WTC11 (cell line): ENCODE results near the gene KCNMA1. TPM values are rescaled to one million over a fixed set of nuclear protein-coding genes. Genes with fewer than 3 reads are reported as not detected.

Experiments
- ATAC-seq: fragments of 200-7000 bp; cut with Tn5 transposase; 2 replicates; pipeline ENCODE4 v1.10.0; 2021; ENCODE audit warnings: mild to moderate bottlenecking, moderate library complexity
- CTCF ChIA-PET: fragments of 300-600 bp; sonication (Branson Sonifier 250); formaldehyde crosslinking; loops from one replicate; lab custom pipeline; 2021; ENCODE audit warnings: antibody characterized with exemption; lab: Charles Lee
- POLR2A ChIA-PET: fragments of 350-600 bp; sonication (Branson Sonifier 250); formaldehyde crosslinking; loops from one replicate; lab custom pipeline; 2021; ENCODE audit warnings: antibody characterized with exemption; lab: Charles Lee
- DNase-seq: peaks from one replicate; pipeline ENCODE4 v3.0.0; 2021; ENCODE audit warnings: low spot score
- H3K27ac Mint-ChIP-seq: 2 replicates; pipeline ENCODE4 v1.8.0; 2021; ENCODE audit warnings: mixed read lengths
- H3K27me3 Mint-ChIP-seq: 2 replicates; pipeline ENCODE4 v1.8.0; 2021; ENCODE audit warnings: low read depth, mild to moderate bottlenecking, moderate library complexity, mixed read lengths
- H3K36me3 Mint-ChIP-seq: 2 replicates; pipeline ENCODE4 v1.8.0; 2021; ENCODE audit warnings: mixed read lengths
- H3K4me1 Mint-ChIP-seq: 2 replicates; pipeline ENCODE4 v1.8.0; 2022; ENCODE audit warnings: mixed read lengths
- H3K4me3 Mint-ChIP-seq: 2 replicates; pipeline ENCODE4 v1.8.0; 2021; ENCODE audit warnings: mild to moderate bottlenecking, moderate library complexity, mixed read lengths
- H3K9me3 Mint-ChIP-seq: 2 replicates; pipeline ENCODE4 v1.8.0; 2021; ENCODE audit warnings: mixed read lengths
- CREB1 ChIP-seq: sonication (generic); formaldehyde crosslinking; IDR thresholded peaks from 2 replicates; pipeline ENCODE4 v1.8.0; 2023; ENCODE audit warnings: mild to moderate bottlenecking, missing genetic modification reagents
- ELF4 ChIP-seq: sonication (generic); formaldehyde crosslinking; IDR thresholded peaks from 2 replicates; pipeline ENCODE4 v1.8.1; 2022; ENCODE audit warnings: low read depth, mild to moderate bottlenecking, moderate library complexity, missing genetic modification reagents
- ESRRA ChIP-seq: sonication (generic); formaldehyde crosslinking; IDR thresholded peaks from 2 replicates; pipeline ENCODE4 v1.8.1; 2022; ENCODE audit warnings: mild to moderate bottlenecking, missing genetic modification reagents, borderline replicate concordance
- JAZF1 ChIP-seq: fragments of 250-450 bp; sonication (Bioruptor Pico); IDR thresholded peaks from 2 replicates; pipeline ENCODE4 v1.9.0; 2021; ENCODE audit warnings: moderate library complexity, mild to moderate bottlenecking, inconsistent platforms
- NFATC4 ChIP-seq: fragments of 250-450 bp; sonication (Bioruptor Pico); IDR thresholded peaks from 2 replicates; pipeline ENCODE4 v1.9.0; 2021; ENCODE audit warnings: mild to moderate bottlenecking
- NFE2L1 ChIP-seq: sonication (generic); formaldehyde crosslinking; IDR thresholded peaks from 2 replicates; pipeline ENCODE4 v1.8.1; 2023; ENCODE audit warnings: missing genetic modification reagents
- NR2C2 ChIP-seq: sonication (generic); formaldehyde crosslinking; IDR thresholded peaks from 2 replicates; pipeline ENCODE4 v1.8.0; 2022; ENCODE audit warnings: mild to moderate bottlenecking, missing genetic modification reagents
- NR3C1 ChIP-seq: sonication (generic); formaldehyde crosslinking; conservative IDR thresholded peaks from 2 replicates; pipeline ENCODE4 v1.8.1; 2023; ENCODE audit warnings: low read depth, mild to moderate bottlenecking, missing genetic modification reagents
- TEAD1 ChIP-seq: sonication (generic); formaldehyde crosslinking; IDR thresholded peaks from 2 replicates; pipeline ENCODE4 v1.8.0; 2022; ENCODE audit warnings: mild to moderate bottlenecking, missing genetic modification reagents
- TP53 ChIP-seq: sonication (generic); formaldehyde crosslinking; IDR thresholded peaks from 2 replicates; pipeline ENCODE4 v1.8.1; 2023; ENCODE audit warnings: mild to moderate bottlenecking, missing genetic modification reagents
- ZBTB21 ChIP-seq: sonication (generic); formaldehyde crosslinking; IDR thresholded peaks from 2 replicates; pipeline ENCODE4 v1.8.1; 2023; ENCODE audit warnings: mild to moderate bottlenecking, missing genetic modification reagents, borderline replicate concordance
- ZNF138 ChIP-seq: sonication (generic); formaldehyde crosslinking; conservative IDR thresholded peaks from 2 replicates; pipeline ENCODE4 v1.8.1; 2022; ENCODE audit warnings: mild to moderate bottlenecking, moderate library complexity, missing genetic modification reagents
- ZNF232 ChIP-seq: sonication (generic); formaldehyde crosslinking; IDR thresholded peaks from 2 replicates; pipeline ENCODE4 v1.8.0; 2022; ENCODE audit warnings: mild to moderate bottlenecking, missing genetic modification reagents
- ZNF416 ChIP-seq: fragments of 250-450 bp; sonication (Bioruptor Pico); IDR thresholded peaks from 2 replicates; pipeline ENCODE4 v1.9.0; 2021; ENCODE audit warnings: mild to moderate bottlenecking, inconsistent platforms
- total RNA-seq: library from RNA; stranded (reverse); gene quantifications from 3 replicates; pipeline ENCODE4 v1.2.3, GENCODE V29; 2021
- TF ChIP-seq, protein P1 (sequence below): sonication (generic); formaldehyde crosslinking; IDR thresholded peaks from 2 replicates; pipeline ENCODE4 v1.8.1; 2023; ENCODE audit warnings: mild to moderate bottlenecking, missing genetic modification reagents
- TF ChIP-seq, protein P2 (sequence below): sonication (generic); formaldehyde crosslinking; conservative IDR thresholded peaks from 2 replicates; pipeline ENCODE4 v1.8.1; 2023; ENCODE audit warnings: mild to moderate bottlenecking, low read depth, missing genetic modification reagents, moderate library complexity
- TF ChIP-seq, protein P3 (sequence below): fragments of 250-450 bp; sonication (Bioruptor Pico); IDR thresholded peaks from 2 replicates; pipeline ENCODE4 v1.9.0; 2021; ENCODE audit warnings: mild to moderate bottlenecking, borderline replicate concordance
- TF ChIP-seq, protein P4 (sequence below): fragments of 250-450 bp; sonication (Bioruptor Pico); IDR thresholded peaks from 2 replicates; pipeline ENCODE4 v1.9.0; 2021; ENCODE audit warnings: moderate library complexity, mild to moderate bottlenecking, inconsistent platforms, borderline replicate concordance
- TF ChIP-seq, protein P5 (sequence below): sonication (generic); formaldehyde crosslinking; IDR thresholded peaks from 2 replicates; pipeline ENCODE4 v1.8.1; 2022; ENCODE audit warnings: low read depth, mild to moderate bottlenecking, moderate library complexity, missing genetic modification reagents, borderline replicate concordance
- TF ChIP-seq, protein P6 (sequence below): sonication (generic); formaldehyde crosslinking; IDR thresholded peaks from 2 replicates; pipeline ENCODE4 v1.8.1; 2023; ENCODE audit warnings: mild to moderate bottlenecking, missing genetic modification reagents

Gene KCNMA1
- total RNA-seq, 1 experiment from 2014 or later: 7.3 TPM

DNA sequence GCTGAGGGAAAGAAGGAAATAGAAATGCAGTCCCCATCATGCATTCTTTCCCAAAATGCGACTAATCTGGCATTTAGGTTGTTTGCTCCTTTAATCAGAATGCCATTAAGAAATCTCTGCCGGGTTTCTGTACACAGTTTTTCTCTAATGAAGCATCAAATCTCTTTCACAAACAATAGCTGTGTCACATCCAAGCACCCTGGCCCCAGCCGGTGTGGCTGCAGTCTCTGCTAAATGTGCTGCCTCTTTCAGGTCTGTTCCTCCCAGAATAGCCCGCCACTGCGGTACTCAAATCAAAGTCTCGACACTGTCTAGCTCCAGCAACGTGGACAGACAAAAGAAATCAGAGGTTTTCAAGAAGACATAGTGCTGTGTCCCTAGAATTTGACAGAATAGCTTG is 343.8 kb downstream of the KCNMA1 start:
- H3K4me1 Mint-ChIP-seq: peaks cover 33% of the 10 kb centered on the region
- CTCF ChIA-PET: interaction anchor here (1.3 kb wide), 1 partner anchor 120 kb away, joined by 3 read pairs; no protein-coding TSS in a partner anchor
- TF ChIP-seq NR3C1: no peak
- no peak for TF ChIP-seq JAZF1 (CRISPR knock-in tag)
- TF ChIP-seq, protein P1, sequence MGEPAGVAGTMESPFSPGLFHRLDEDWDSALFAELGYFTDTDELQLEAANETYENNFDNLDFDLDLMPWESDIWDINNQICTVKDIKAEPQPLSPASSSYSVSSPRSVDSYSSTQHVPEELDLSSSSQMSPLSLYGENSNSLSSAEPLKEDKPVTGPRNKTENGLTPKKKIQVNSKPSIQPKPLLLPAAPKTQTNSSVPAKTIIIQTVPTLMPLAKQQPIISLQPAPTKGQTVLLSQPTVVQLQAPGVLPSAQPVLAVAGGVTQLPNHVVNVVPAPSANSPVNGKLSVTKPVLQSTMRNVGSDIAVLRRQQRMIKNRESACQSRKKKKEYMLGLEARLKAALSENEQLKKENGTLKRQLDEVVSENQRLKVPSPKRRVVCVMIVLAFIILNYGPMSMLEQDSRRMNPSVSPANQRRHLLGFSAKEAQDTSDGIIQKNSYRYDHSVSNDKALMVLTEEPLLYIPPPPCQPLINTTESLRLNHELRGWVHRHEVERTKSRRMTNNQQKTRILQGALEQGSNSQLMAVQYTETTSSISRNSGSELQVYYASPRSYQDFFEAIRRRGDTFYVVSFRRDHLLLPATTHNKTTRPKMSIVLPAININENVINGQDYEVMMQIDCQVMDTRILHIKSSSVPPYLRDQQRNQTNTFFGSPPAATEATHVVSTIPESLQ (CRISPR knock-in tag): no peak
- no peak for TF ChIP-seq TEAD1 (CRISPR knock-in tag)
- no peak for TF ChIP-seq ZNF138 (CRISPR knock-in tag)
- TF ChIP-seq CREB1 (CRISPR knock-in tag): no peak
- no peak for TF ChIP-seq ZNF416
- TF ChIP-seq, protein P2, sequence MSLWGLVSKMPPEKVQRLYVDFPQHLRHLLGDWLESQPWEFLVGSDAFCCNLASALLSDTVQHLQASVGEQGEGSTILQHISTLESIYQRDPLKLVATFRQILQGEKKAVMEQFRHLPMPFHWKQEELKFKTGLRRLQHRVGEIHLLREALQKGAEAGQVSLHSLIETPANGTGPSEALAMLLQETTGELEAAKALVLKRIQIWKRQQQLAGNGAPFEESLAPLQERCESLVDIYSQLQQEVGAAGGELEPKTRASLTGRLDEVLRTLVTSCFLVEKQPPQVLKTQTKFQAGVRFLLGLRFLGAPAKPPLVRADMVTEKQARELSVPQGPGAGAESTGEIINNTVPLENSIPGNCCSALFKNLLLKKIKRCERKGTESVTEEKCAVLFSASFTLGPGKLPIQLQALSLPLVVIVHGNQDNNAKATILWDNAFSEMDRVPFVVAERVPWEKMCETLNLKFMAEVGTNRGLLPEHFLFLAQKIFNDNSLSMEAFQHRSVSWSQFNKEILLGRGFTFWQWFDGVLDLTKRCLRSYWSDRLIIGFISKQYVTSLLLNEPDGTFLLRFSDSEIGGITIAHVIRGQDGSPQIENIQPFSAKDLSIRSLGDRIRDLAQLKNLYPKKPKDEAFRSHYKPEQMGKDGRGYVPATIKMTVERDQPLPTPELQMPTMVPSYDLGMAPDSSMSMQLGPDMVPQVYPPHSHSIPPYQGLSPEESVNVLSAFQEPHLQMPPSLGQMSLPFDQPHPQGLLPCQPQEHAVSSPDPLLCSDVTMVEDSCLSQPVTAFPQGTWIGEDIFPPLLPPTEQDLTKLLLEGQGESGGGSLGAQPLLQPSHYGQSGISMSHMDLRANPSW (CRISPR knock-in tag): no peak
- TF ChIP-seq NR2C2 (CRISPR knock-in tag): no peak
- no peak for TF ChIP-seq NFE2L1 (CRISPR knock-in tag)
- TF ChIP-seq ZBTB21 (CRISPR knock-in tag): no peak
- TF ChIP-seq, protein P3, sequence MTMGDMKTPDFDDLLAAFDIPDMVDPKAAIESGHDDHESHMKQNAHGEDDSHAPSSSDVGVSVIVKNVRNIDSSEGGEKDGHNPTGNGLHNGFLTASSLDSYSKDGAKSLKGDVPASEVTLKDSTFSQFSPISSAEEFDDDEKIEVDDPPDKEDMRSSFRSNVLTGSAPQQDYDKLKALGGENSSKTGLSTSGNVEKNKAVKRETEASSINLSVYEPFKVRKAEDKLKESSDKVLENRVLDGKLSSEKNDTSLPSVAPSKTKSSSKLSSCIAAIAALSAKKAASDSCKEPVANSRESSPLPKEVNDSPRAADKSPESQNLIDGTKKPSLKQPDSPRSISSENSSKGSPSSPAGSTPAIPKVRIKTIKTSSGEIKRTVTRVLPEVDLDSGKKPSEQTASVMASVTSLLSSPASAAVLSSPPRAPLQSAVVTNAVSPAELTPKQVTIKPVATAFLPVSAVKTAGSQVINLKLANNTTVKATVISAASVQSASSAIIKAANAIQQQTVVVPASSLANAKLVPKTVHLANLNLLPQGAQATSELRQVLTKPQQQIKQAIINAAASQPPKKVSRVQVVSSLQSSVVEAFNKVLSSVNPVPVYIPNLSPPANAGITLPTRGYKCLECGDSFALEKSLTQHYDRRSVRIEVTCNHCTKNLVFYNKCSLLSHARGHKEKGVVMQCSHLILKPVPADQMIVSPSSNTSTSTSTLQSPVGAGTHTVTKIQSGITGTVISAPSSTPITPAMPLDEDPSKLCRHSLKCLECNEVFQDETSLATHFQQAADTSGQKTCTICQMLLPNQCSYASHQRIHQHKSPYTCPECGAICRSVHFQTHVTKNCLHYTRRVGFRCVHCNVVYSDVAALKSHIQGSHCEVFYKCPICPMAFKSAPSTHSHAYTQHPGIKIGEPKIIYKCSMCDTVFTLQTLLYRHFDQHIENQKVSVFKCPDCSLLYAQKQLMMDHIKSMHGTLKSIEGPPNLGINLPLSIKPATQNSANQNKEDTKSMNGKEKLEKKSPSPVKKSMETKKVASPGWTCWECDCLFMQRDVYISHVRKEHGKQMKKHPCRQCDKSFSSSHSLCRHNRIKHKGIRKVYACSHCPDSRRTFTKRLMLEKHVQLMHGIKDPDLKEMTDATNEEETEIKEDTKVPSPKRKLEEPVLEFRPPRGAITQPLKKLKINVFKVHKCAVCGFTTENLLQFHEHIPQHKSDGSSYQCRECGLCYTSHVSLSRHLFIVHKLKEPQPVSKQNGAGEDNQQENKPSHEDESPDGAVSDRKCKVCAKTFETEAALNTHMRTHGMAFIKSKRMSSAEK (CRISPR knock-in tag): no peak
- TF ChIP-seq, protein P4, sequence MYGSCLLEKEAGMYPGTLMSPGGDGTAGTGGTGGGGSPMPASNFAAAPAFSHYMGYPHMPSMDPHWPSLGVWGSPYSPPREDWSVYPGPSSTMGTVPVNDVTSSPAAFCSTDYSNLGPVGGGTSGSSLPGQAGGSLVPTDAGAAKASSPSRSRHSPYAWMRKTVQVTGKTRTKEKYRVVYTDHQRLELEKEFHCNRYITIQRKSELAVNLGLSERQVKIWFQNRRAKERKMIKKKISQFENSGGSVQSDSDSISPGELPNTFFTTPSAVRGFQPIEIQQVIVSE (CRISPR knock-in tag): no peak
- TF ChIP-seq, protein P5, sequence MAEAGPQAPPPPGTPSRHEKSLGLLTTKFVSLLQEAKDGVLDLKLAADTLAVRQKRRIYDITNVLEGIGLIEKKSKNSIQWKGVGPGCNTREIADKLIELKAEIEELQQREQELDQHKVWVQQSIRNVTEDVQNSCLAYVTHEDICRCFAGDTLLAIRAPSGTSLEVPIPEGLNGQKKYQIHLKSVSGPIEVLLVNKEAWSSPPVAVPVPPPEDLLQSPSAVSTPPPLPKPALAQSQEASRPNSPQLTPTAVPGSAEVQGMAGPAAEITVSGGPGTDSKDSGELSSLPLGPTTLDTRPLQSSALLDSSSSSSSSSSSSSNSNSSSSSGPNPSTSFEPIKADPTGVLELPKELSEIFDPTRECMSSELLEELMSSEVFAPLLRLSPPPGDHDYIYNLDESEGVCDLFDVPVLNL (CRISPR knock-in tag): no peak
- TF ChIP-seq ZNF232: no peak
- no peak overlapping the region for H3K4me3 Mint-ChIP-seq
- no peak overlapping the region for H3K27ac Mint-ChIP-seq
- H3K27me3 Mint-ChIP-seq: no peaks in the 10 kb centered on the region; the same call in 1 of the 2 replicates
- POLR2A ChIA-PET: no interaction called here
- ATAC-seq (no peak), DNase-seq (no peak)
- H3K36me3 Mint-ChIP-seq: no peaks in the 10 kb centered on the region
- H3K9me3 Mint-ChIP-seq: peaks cover 5% of the 10 kb centered on the region; the same call in 1 of the 2 replicates

DNA sequence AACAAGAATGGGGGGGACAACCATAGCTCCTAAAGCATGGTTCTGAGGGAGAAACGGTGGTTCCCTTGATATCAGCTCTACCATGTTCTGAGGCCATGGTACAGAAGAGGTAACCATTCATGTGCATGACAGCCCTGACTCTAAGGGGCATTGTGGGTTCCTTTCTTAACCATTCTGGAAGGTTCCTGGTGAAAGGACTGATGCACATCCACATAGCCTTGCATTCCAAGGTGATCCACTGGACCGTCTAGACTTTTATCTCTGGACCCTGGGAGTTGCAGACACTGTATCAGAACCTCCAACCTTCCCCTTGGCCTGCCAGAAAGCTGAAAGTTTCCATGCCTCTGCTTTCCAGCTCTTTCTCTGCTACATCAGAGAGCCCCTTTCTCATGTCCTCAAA is 344.3 kb downstream of the KCNMA1 start:
- no peak overlapping the region for H3K4me3 Mint-ChIP-seq
- no peak overlapping the region for H3K27ac Mint-ChIP-seq
- H3K36me3 Mint-ChIP-seq: no peaks in the 10 kb centered on the region
- ChIA-PET CTCF (interaction anchor here (1.3 kb wide), 1 partner anchor 119 kb away, joined by 3 read pairs; no protein-coding TSS in a partner anchor), POLR2A (no interaction called here)
- DNase-seq (no peak), ATAC-seq (no peak)
- peaks cover 37% of the 10 kb centered on the region for H3K4me1 Mint-ChIP-seq
- H3K9me3 Mint-ChIP-seq: peaks cover 5% of the 10 kb centered on the region; the same call in 1 of the 2 replicates
- peaks cover 1% of the 10 kb centered on the region for H3K27me3 Mint-ChIP-seq
- TF ChIP-seq ESRRA (CRISPR knock-in tag) (no peak), TP53 (no peak), NFATC4 (CRISPR knock-in tag) (no peak), ZBTB21 (CRISPR knock-in tag) (no peak), ELF4 (CRISPR knock-in tag) (no peak), JAZF1 (CRISPR knock-in tag) (no peak)
- TF ChIP-seq, protein P2 (CRISPR knock-in tag): no peak
- TF ChIP-seq, protein P6, sequence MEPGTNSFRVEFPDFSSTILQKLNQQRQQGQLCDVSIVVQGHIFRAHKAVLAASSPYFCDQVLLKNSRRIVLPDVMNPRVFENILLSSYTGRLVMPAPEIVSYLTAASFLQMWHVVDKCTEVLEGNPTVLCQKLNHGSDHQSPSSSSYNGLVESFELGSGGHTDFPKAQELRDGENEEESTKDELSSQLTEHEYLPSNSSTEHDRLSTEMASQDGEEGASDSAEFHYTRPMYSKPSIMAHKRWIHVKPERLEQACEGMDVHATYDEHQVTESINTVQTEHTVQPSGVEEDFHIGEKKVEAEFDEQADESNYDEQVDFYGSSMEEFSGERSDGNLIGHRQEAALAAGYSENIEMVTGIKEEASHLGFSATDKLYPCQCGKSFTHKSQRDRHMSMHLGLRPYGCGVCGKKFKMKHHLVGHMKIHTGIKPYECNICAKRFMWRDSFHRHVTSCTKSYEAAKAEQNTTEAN (CRISPR knock-in tag): no peak
